HG03520 (cell line): ENCODE measurements around the gene GMPS.
"Not testable (repeated sequence)": the region's sequence is repeated elsewhere in the genome, so short reads cannot be mapped to it uniquely, and the experiment has no call there.

ENCODE experiments used
- ATAC-seq: cut with Tn5 transposase; IDR thresholded peaks from one replicate; pipeline ENCODE4 v1.9.1; 2021; ENCODE audit warnings: mild to moderate bottlenecking, moderate library complexity; ENCODE audit not compliant: unreplicated experiment

The GMPS gene

GRCh38 chr3:155871746-155872158 is 1.3 kb downstream of the GMPS start:
- peak; percentile 2 for ATAC-seq

- ATAC-seq, result no peak
These were observed 2.6 kb downstream of the GMPS start for GRCh38 chr3:155872904-155873646.

GRCh38 chr3:155876037-155876436 is 5.6 kb downstream of the GMPS start:
- no peak for ATAC-seq

- no peak for ATAC-seq
These were observed 6.1 kb downstream of the GMPS start for GRCh38 chr3:155876503-155876902.

GRCh38 chr3:155880286-155880685 is 9.8 kb downstream of the GMPS start:
- ATAC-seq, result no peak

GRCh38 chr3:155884292-155884691 is 13.8 kb downstream of the GMPS start:
- no peak for ATAC-seq

- ATAC-seq, result no peak
These were observed 14.8 kb downstream of the GMPS start for GRCh38 chr3:155885292-155885691.

GRCh38 chr3:155886348-155886747 is 15.9 kb downstream of the GMPS start:
- not testable (repeated sequence) for ATAC-seq

GRCh38 chr3:155886915-155887314 is 16.5 kb downstream of the GMPS start:
- ATAC-seq, result no peak

- no peak for ATAC-seq
These were observed 18.8 kb downstream of the GMPS start for GRCh38 chr3:155889212-155889611.

- ATAC-seq, result no peak
These were observed 19.5 kb downstream of the GMPS start for GRCh38 chr3:155889952-155890351.

- peak; percentile 58 for ATAC-seq
These were observed 20.3 kb downstream of the GMPS start for GRCh38 chr3:155890671-155891190.

- ATAC-seq, result no peak
These were observed 20.9 kb downstream of the GMPS start for GRCh38 chr3:155891321-155891720.

- no peak for ATAC-seq
These were observed 25.0 kb downstream of the GMPS start for GRCh38 chr3:155895379-155895900.

- ATAC-seq, result no peak
These were observed 36.5 kb downstream of the GMPS start for GRCh38 chr3:155906900-155907299.

- ATAC-seq, result no peak
These were observed 37.6 kb downstream of the GMPS start for GRCh38 chr3:155908086-155908485.

GRCh38 chr3:155908605-155909004 is 38.2 kb downstream of the GMPS start:
- ATAC-seq, result no peak

- no peak for ATAC-seq
These were observed 41.6 kb downstream of the GMPS start for GRCh38 chr3:155912090-155912489.

- no peak for ATAC-seq
These were observed 42.2 kb downstream of the GMPS start for GRCh38 chr3:155912579-155913190.

- ATAC-seq, result no peak
These were observed 47.3 kb downstream of the GMPS start for GRCh38 chr3:155917781-155918180.

- ATAC-seq, result no peak
These were observed 49.3 kb downstream of the GMPS start for GRCh38 chr3:155919728-155920127.

- no peak for ATAC-seq
These were observed 51.0 kb downstream of the GMPS start for GRCh38 chr3:155921486-155921885.
